ENCODE measurements around the gene ANTXRL.
"Not testable (repeated sequence)": the region's sequence is repeated elsewhere in the genome, so short reads cannot be mapped to it uniquely, and the experiment has no call there.

ANTXRL gene

DNA sequence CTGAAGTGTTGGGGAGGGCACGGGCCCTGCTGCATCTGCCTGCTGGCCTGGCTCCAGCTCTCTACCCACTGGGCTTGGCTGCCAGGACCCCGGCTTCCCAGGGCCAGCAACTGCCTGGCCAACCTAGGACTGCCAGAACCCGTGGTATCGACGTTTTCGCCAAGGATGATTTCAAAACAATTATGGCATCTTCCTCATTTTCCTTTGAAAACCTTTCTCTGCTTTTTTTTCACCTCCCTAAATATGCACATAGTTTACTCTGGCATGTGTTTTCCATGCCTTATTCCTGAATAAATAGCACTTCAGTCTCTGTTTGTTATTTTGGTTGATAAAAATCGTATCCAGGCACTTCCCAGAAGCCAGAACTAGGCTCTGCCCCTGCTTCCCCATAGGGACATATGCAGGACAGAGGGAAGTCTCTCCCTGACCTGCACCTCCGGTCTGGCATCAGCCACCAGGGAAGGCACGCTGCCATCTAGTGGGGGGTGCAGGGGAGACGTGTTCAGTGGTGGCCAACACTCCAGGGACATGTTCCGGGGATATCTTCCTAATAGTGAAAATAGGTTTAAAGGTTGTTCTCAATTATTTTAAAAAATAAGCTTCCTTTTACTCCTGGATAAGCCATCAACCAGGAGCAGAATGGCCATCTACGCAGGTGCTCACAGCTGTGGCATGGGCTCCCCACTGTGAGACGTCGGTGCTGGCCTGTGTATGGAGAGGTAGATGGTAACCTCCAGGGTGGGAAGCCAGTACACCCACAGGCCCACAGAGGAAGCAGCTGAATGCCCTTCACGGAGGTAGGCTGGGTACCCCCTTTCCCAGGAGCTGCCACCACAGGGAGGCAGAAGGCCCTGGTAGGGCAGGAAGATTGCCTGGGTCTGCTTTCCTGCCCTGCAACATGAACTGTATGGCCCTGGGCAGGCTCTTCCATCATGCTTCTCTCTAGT lies 30.7 kb upstream of the ANTXRL start:
- Histone ChIP-seq H3K4me3 (replicated peaks; ENCODE audit: insufficient read depth, low read length) (no peak overlapping the region), H3K27ac (replicated peaks) (0 out of 2 replicates have a peak overlapping the region, but pooled peaks have one; percentile 11), H3K27me3 (ENCODE audit: insufficient read depth, poor library complexity, severe bottlenecking) (no peaks in the 10 kb centered on the region)
- TF ChIP-seq, protein P1, sequence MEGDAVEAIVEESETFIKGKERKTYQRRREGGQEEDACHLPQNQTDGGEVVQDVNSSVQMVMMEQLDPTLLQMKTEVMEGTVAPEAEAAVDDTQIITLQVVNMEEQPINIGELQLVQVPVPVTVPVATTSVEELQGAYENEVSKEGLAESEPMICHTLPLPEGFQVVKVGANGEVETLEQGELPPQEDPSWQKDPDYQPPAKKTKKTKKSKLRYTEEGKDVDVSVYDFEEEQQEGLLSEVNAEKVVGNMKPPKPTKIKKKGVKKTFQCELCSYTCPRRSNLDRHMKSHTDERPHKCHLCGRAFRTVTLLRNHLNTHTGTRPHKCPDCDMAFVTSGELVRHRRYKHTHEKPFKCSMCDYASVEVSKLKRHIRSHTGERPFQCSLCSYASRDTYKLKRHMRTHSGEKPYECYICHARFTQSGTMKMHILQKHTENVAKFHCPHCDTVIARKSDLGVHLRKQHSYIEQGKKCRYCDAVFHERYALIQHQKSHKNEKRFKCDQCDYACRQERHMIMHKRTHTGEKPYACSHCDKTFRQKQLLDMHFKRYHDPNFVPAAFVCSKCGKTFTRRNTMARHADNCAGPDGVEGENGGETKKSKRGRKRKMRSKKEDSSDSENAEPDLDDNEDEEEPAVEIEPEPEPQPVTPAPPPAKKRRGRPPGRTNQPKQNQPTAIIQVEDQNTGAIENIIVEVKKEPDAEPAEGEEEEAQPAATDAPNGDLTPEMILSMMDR (IDR thresholded peaks at IDR 0.05; ENCODE audit: insufficient read depth, low read length) = peak; percentile 71
- TF ChIP-seq, protein P2, sequence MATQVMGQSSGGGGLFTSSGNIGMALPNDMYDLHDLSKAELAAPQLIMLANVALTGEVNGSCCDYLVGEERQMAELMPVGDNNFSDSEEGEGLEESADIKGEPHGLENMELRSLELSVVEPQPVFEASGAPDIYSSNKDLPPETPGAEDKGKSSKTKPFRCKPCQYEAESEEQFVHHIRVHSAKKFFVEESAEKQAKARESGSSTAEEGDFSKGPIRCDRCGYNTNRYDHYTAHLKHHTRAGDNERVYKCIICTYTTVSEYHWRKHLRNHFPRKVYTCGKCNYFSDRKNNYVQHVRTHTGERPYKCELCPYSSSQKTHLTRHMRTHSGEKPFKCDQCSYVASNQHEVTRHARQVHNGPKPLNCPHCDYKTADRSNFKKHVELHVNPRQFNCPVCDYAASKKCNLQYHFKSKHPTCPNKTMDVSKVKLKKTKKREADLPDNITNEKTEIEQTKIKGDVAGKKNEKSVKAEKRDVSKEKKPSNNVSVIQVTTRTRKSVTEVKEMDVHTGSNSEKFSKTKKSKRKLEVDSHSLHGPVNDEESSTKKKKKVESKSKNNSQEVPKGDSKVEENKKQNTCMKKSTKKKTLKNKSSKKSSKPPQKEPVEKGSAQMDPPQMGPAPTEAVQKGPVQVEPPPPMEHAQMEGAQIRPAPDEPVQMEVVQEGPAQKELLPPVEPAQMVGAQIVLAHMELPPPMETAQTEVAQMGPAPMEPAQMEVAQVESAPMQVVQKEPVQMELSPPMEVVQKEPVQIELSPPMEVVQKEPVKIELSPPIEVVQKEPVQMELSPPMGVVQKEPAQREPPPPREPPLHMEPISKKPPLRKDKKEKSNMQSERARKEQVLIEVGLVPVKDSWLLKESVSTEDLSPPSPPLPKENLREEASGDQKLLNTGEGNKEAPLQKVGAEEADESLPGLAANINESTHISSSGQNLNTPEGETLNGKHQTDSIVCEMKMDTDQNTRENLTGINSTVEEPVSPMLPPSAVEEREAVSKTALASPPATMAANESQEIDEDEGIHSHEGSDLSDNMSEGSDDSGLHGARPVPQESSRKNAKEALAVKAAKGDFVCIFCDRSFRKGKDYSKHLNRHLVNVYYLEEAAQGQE (IDR thresholded peaks at IDR 0.05; ENCODE audit: insufficient replicate concordance, low read depth) = no peak
- peak; percentile 48 to 85 for DNase-seq (ENCODE audit: low read depth in 1 of 2, low spot score in 1 of 2)

DNA sequence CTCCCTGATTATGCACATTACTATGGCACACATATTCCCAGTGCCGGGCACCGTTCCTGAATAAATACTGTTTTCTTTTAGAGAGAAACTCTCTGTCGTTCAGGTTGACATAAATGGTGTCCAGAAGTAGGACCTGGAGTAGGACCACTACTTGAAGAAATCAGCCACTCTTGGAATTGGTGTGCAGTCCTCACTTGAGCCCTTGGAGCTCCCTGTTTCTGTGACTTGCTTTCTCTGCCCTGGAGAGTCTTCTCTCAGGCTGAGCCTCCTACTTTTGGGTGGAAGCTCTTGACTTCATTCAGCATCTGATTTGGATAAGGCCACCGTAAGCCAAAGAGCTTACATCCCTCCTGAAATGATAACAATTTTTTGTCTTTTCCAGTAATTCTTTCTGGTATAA lies 29.7 kb upstream of the ANTXRL start:
- TF ChIP-seq, protein P2 (IDR thresholded peaks at IDR 0.05; ENCODE audit: insufficient replicate concordance, low read depth) = no peak
- TF ChIP-seq GABPA (IDR thresholded peaks at IDR 0.05; ENCODE audit: low read depth) (no peak), POLR2AphosphoS5 (IDR thresholded peaks at IDR 0.05; ENCODE audit: low read depth) (no peak), SPI1 (IDR thresholded peaks at IDR 0.05; ENCODE audit: borderline replicate concordance, low read depth) (no peak)
- TF ChIP-seq, protein P1 (IDR thresholded peaks at IDR 0.05; ENCODE audit: insufficient read depth, low read length) = no peak
- no peaks in the 10 kb centered on the region for H3K27me3 ChIP-seq (ENCODE audit: insufficient read depth, poor library complexity, severe bottlenecking)
- DNase-seq (ENCODE audit: low read depth in 1 of 2, low spot score in 1 of 2) = no peak
- no peak overlapping the region for H3K4me3 ChIP-seq (replicated peaks; ENCODE audit: insufficient read depth, low read length)
- no peak overlapping the region for H3K27ac ChIP-seq (replicated peaks)

DNA sequence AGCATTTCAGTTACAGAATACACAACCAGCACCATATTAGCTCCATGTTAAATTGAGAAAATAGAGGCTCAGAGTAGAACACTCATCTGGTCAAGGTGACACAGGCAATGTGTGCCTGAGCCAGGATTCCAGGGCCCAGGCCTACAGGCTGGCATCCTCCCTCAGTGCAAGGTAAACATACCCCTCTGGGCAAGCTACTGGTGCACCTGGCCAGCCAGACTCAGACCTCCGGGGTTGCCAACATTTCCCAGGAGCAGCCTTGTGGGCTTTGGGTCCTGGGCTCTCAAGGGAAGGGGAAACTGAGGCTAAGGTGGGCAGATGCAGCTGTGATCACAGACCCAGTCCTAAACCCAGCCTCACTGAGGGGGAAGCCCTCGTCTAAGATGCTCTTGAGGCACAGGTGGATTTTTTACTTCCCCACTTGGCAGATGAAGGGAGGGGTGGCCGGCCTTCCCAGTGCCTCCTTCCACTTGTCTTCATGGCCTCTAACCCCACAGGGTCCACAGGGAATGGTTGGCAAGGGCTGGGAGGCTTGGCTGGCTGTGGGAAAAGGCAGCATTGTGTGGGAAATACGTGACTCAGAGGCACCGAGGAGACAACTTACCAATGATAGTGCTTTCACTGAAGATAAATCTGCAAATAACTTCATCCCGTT lies 23.8 kb upstream of the ANTXRL start:
- not testable (repeated sequence) for H3K4me3 ChIP-seq (replicated peaks; ENCODE audit: insufficient read depth, low read length); H3K27me3 ChIP-seq (ENCODE audit: insufficient read depth, poor library complexity, severe bottlenecking); H3K27ac ChIP-seq (replicated peaks); DNase-seq (ENCODE audit: low read depth in 1 of 2, low spot score in 1 of 2)

DNA sequence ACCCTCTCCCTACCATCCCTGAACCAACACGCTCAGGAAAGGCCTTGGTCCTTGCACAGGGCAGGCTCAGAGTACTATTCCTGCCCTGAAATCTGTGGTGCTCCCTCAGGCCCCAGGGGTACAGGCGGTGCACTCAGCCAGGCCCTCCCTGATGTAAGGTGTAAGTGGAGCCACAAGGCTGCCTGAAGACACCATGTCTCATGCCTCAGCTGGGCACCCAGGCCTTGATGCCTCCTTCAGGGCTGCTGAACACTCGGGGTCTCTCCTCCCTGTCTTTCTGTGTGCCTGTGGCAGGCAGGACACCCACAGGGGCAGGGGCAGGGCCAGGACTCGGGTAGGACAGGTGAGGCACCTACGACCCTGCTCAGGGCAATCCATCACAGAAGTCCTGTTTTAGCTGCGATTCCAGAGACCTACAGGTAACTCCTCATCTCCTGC lies 22.9 kb upstream of the ANTXRL start:
- TF ChIP-seq, protein P1 (IDR thresholded peaks at IDR 0.05; ENCODE audit: insufficient read depth, low read length) = no peak
- TF ChIP-seq SPI1 (IDR thresholded peaks at IDR 0.05; ENCODE audit: borderline replicate concordance, low read depth) (no peak), POLR2AphosphoS5 (IDR thresholded peaks at IDR 0.05; ENCODE audit: low read depth) (no peak), GABPA (IDR thresholded peaks at IDR 0.05; ENCODE audit: low read depth) (no peak)
- TF ChIP-seq, protein P2 (IDR thresholded peaks at IDR 0.05; ENCODE audit: insufficient replicate concordance, low read depth) = no peak
- H3K27me3 ChIP-seq (ENCODE audit: insufficient read depth, poor library complexity, severe bottlenecking) = no peaks in the 10 kb centered on the region
- H3K4me3 ChIP-seq (replicated peaks; ENCODE audit: insufficient read depth, low read length) = no peak overlapping the region
- no peak overlapping the region for H3K27ac ChIP-seq (replicated peaks)
- no peak for DNase-seq (ENCODE audit: low read depth in 1 of 2, low spot score in 1 of 2)

All from HL-60 (cell line).